Adrenal gland (tissue), 12 donors: ENCODE results near the gene PRPS2. TPM values are rescaled to one million over a fixed set of nuclear protein-coding genes. Genes with fewer than 3 reads are reported as not detected.
A peak's percentile ranks its signal among the peaks of the same experiment; 100 is the strongest.

Source experiments
- DNase-seq, 7 donors: peaks; one replicate each; pipeline ENCODE4 v3.0.0-alpha.2; 2019 to 2020
- H3K27ac ChIP-seq, 5 donors: fragments of 200-600 bp; sonication (generic) in 4 of 5; 1 replicate in 3 of 5; 2 replicates in 2 of 5; pipeline versions ENCODE4 v1.5.1 to v1.8.0; 2016 to 2020; ENCODE audit warnings: mild to moderate bottlenecking in 1 of 5
- H3K27me3 ChIP-seq: fragments of 200-600 bp; 2 replicates; pipeline ENCODE4 v1.8.0; 2021
- H3K36me3 ChIP-seq, 2 donors: fragments of 200-600 bp; replicated peaks in 1 of 2; 1 replicate in 1 of 2; 2 replicates in 1 of 2; pipeline versions ENCODE4 v1.5.1 to v1.8.0; 2018 to 2022
- H3K4me1 ChIP-seq, 2 donors: fragments of 200-600 bp; replicated peaks in 1 of 2; 1 replicate in 1 of 2; 2 replicates in 1 of 2; pipeline versions ENCODE4 v1.5.1 to v1.8.0; 2018 to 2021
- H3K4me3 ChIP-seq, 4 donors: fragments of 200-600 bp; sonication (generic) in 3 of 4; one replicate each; pipeline ENCODE4 v1.5.1; 2016 to 2018
- H3K9me3 ChIP-seq, 3 donors: fragments of 200-600 bp; sonication (generic) in 1 of 3; replicated peaks in 1 of 3; 1 replicate in 2 of 3; 2 replicates in 1 of 3; pipeline versions ENCODE4 v1.5.1 to v1.8.0; 2016 to 2021
- POLR2A ChIP-seq, 2 donors: fragments of 450-650 bp; IDR thresholded peaks; one replicate each; pipeline ENCODE4 v1.6.1; 2017; ENCODE audit warnings: antibody characterized with exemption in 2 of 2, mild to moderate bottlenecking in 2 of 2, moderate library complexity in 1 of 2
- WGBS, 4 donors: extraction: QIAGEN DNeasy Blood & Tissue Kit in 2 of 4; methylation state at CpG; one replicate each; pipeline versions ENCODE4 v1.1.5 to v1.1.7; 2013 to 2017; 5-methylcytosine and 5-hydroxymethylcytosine counted together
- intact Hi-C, 2 donors: fragments of 100-400 bp; cut with DNase I; formaldehyde crosslinking; loops; one replicate each; pipeline versions ENCODE4 v1.14.1 to v1.15.0; 2022 to 2023
- polyA plus RNA-seq, 3 donors: library from polyadenylated mRNA; stranded (reverse); fragments of 200-250 nt in 2 of 3; fragments of 350-450 nt in 1 of 3; fragmentation: Illumina TruSeq in 1 of 3; extraction: RNeasy Lipid Tissue Mini Kit (QIAGEN cat#74804) in 1 of 3; gene quantifications; one replicate each; pipeline ENCODE4 v1.2.3, GENCODE V29; 2013 to 2014
- total RNA-seq, 9 donors: library from RNA; depleted of rRNA in 4 of 9; stranded (reverse); fragments of >200 nt in 4 of 9; fragments of 120-200 nt in 1 of 9; fragmentation: NEBNext Ultra II Directional in 1 of 9; extraction: Animal tissue kit (Norgen Biotek cat#: 25700) in 1 of 9; gene quantifications; one replicate each; pipeline versions ENCODE4 v1.1.0 to v1.2.4, GENCODE V29; 2013 to 2023
- TF ChIP-seq, protein P1 (sequence below), 6 experiments: fragments of 450-650 bp in 4 of 6; fragments of 200-600 bp in 2 of 6; sonication (generic) in 1 of 6; IDR thresholded peaks; 1 replicate in 5 of 6; 2 replicates in 1 of 6; pipeline versions ENCODE4 v1.5.1 to v1.8.0; 2016 to 2021; ENCODE audit warnings: antibody characterized with exemption in 6 of 6, mild to moderate bottlenecking in 2 of 6, moderate library complexity in 1 of 6
- donor health status: healthy with polysubstance abuse.
- donor health status: Bipolar disorder and iron deficiency.
- donor health status: DM: yes; HTN: yes; CAD: no.
- donor health status: DM: no; HTN: no; CAD: no.
- donor health status: DM: no; HTN: no; CAD: no.
- donor health status: DM: yes; HTN: yes; CAD: no.

Gene PRPS2
- total and polyA plus RNA-seq, 12 donors, result 4.8 to 317 (median 78.1) TPM

DNA sequence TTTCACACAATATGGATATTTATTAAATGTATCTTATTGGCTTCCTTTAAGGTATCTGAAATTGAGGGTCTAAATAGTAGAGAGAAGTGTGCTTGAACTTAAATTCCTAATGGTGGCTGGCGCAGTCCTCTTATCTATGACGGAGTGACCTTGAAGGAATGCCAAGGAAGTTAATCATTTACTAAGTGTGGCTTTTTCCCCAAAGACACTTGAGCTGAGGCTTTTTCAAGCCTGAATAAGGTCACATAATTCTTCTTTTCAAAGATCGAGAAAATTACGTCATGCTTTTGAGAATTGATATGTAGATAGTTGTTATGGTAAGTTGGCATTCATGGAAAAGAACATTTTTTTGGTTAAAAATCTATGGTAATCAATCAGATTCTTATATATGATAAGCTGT, 11.7 kb upstream of the PRPS2 start:
- Histone ChIP-seq H3K4me1 (no peaks in the 10 kb centered on the region), H3K27ac (no peak overlapping the region), H3K27me3 (peaks cover 21% of the 10 kb centered on the region), H3K4me3 (no peak overlapping the region), H3K9me3 (no peaks in the 10 kb centered on the region), H3K36me3 (no peaks in the 10 kb centered on the region)
- intact Hi-C loops, result no loop called here
- 26 to 48% (median 34%) methylated on average over 4 of the region's 4 CpGs for WGBS, 4 donors
- TF ChIP-seq, protein P1, sequence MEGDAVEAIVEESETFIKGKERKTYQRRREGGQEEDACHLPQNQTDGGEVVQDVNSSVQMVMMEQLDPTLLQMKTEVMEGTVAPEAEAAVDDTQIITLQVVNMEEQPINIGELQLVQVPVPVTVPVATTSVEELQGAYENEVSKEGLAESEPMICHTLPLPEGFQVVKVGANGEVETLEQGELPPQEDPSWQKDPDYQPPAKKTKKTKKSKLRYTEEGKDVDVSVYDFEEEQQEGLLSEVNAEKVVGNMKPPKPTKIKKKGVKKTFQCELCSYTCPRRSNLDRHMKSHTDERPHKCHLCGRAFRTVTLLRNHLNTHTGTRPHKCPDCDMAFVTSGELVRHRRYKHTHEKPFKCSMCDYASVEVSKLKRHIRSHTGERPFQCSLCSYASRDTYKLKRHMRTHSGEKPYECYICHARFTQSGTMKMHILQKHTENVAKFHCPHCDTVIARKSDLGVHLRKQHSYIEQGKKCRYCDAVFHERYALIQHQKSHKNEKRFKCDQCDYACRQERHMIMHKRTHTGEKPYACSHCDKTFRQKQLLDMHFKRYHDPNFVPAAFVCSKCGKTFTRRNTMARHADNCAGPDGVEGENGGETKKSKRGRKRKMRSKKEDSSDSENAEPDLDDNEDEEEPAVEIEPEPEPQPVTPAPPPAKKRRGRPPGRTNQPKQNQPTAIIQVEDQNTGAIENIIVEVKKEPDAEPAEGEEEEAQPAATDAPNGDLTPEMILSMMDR (IDR thresholded peaks at IDR 0.05), result no peak
- no peak for TF ChIP-seq POLR2A (IDR thresholded peaks at IDR 0.05)
- DNase-seq, result peak in 1 of 7 donors; percentile 2

DNA sequence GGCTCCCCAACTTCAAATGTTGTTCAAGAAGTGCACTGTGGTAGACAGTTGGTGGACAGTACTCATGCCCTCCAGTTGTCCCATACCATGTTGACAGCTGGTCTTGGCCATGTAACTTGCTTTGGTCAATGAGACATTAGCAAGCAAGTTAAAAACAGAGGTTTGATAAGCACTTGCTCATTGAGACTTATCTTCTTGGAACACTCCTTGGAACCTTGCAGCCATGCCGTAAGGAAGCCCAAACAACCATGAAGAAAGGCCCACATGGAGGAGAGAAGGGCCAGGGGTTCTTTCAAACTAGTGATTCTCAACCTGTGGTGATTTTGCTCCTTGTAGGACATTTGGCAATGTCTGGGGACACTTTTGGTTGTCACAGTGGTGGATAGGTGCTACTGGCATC, 2.6 kb upstream of the PRPS2 start:
- Histone ChIP-seq H3K27me3 (peaks cover 10% of the 10 kb centered on the region), H3K4me1 (no peaks in the 10 kb centered on the region), H3K9me3 (no peaks in the 10 kb centered on the region), H3K27ac (no peak overlapping the region), H3K4me3 (no peak overlapping the region), H3K36me3 (no peaks in the 10 kb centered on the region)
- intact Hi-C loops, result no loop called here
- 85 to 100% (median 94%) methylated on average over 1 of the region's 1 CpG for WGBS, 4 donors
- no peak for DNase-seq
- TF ChIP-seq POLR2A (IDR thresholded peaks at IDR 0.05), result no peak
- TF ChIP-seq, protein P1 (IDR thresholded peaks at IDR 0.05), result no peak

DNA sequence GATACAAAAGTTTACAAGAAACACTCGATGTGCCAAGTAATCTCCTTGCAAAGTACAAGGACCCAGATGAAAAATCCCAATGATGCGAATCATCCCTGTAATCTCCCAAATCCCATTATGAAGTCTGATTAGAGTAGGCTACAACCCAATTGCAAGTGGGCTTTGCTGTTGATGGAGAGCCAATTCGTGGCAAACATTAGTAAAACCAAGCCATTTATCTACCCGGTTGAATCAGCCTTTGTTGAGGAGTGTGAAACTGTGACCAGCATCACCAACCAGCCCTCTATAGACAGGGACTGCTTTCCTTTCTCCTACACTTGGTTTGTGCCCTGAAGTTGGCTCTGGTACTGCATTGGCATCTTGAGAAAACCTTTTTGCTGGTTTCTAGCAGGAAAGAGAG, 1.2 kb upstream of the PRPS2 start:
- H3K36me3 ChIP-seq, result no peaks in the 10 kb centered on the region
- H3K9me3 ChIP-seq, result no peaks in the 10 kb centered on the region
- H3K27ac ChIP-seq, result no peak overlapping the region
- intact Hi-C loops, result no loop called here
- DNase-seq, result no peak
- H3K4me3 ChIP-seq, result no peak overlapping the region
- TF ChIP-seq POLR2A (IDR thresholded peaks at IDR 0.05), result no peak
- TF ChIP-seq, protein P1 (IDR thresholded peaks at IDR 0.05), result no peak
- H3K27me3 ChIP-seq, result peaks cover 12% of the 10 kb centered on the region
- WGBS, 4 donors, result 55 to 89% (median 77%) methylated on average over 4 of the region's 4 CpGs
- H3K4me1 ChIP-seq, result no peaks in the 10 kb centered on the region

DNA sequence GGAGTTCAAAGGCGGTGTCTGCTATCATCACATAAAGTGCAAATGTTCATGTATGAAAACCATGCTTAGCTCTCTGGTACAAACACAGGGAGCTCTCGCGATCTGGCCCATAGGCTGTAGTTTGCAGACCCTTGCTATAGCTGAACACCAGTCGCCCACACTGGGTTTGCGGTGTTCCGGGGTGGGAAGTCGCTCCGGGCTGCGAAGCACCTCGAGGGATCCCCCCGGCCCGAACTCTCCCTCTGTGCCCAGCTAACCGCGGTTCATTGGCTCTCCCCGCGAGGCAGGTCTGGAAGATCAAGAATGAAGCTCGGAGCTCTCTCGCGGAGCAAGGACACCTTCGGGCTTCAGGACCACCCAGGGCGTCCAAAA, 341 bp upstream of the PRPS2 start:
- 0 to 33% (median 14%) methylated on average over 1 to 21 of the region's 21 CpGs for WGBS, 4 donors
- intact Hi-C loops, result no loop called here
- no peak for DNase-seq

More for the DNA sequence above, 341 bp upstream of the PRPS2 start:
- H3K27ac ChIP-seq, result peak overlapping the region in 1 of 5 donors; percentile 70
- H3K4me1 ChIP-seq, result no peaks in the 10 kb centered on the region
- H3K36me3 ChIP-seq, result no peaks in the 10 kb centered on the region
- H3K9me3 ChIP-seq, result no peaks in the 10 kb centered on the region
- TF ChIP-seq POLR2A (IDR thresholded peaks at IDR 0.05), result no peak
- TF ChIP-seq, protein P1 (IDR thresholded peaks at IDR 0.05), result no peak
- peaks cover 16% of the 10 kb centered on the region for H3K27me3 ChIP-seq
- H3K4me3 ChIP-seq, result peak overlapping the region in 2 of 4 donors; percentile 16 to 64
